Measurements from ENCODE around the gene WDR87. TPM values are rescaled to one million over a fixed set of nuclear protein-coding genes. Genes with fewer than 3 reads are reported as not detected.

Gene WDR87
- total and polyA plus RNA-seq, 2 of the 8 experiments (the other 6 are each of a cell fraction or from before 2014, with no cell fraction given): not detected

DNA sequence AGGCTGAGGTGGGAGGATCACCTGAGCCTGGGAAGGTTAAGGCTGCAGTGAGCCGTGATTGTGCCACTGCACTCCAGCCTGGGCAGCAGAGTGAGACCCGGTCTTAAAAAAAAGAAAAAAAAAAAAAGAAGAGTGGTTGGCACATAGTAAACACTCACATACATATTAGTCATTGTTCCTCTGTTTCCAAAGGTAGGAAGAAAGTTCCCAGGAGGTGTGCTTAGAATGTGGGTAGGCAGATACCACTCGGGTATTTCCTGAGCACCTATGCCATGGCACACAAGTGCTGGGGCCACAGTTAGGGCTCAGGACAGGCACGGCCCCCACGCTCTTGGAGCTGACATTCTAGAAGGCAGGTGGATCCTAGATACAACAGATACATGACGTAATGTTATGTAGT lies 42.0 kb upstream of the WDR87 start:
- no peak for FAIRE-seq
- no peak overlapping the region for H2AK5ac ChIP-seq (ENCODE audit: low read depth, low read length)
- H4K91ac ChIP-seq (replicated peaks; ENCODE audit: insufficient read length, low read length): no peak overlapping the region
- H3K9ac ChIP-seq (replicated peaks in 1 of 4; ENCODE audit: extremely low read depth in 1 of 4, low read depth in 3 of 4, low read length in 3 of 4): no peak overlapping the region
- no peak overlapping the region for H2BK12ac ChIP-seq (ENCODE audit: low read depth, low read length)
- no peak overlapping the region for H3K14ac ChIP-seq (ENCODE audit: insufficient read length)
- TF ChIP-seq TCF12 (IDR thresholded peaks at IDR 0.05; ENCODE audit: low read depth, low read length) (no peak), BRCA1 (IDR thresholded peaks at IDR 0.05; ENCODE audit: low read depth, low read length) (no peak), RFX5 (IDR thresholded peaks at IDR 0.05; ENCODE audit: borderline replicate concordance, low read depth, low read length) (no peak), SP4 (IDR thresholded peaks at IDR 0.05; ENCODE audit: low read length) (no peak), CREB1 (IDR thresholded peaks at IDR 0.05) (no peak), EP300 (IDR thresholded peaks at IDR 0.05; ENCODE audit: borderline replicate concordance in 1 of 2, low read depth in 2 of 2, low read length in 2 of 2) (no peak), BCL11A (IDR thresholded peaks at IDR 0.05; ENCODE audit: low read depth in 2 of 2, low read length in 2 of 2) (no peak), CHD2 (IDR thresholded peaks at IDR 0.05; ENCODE audit: low read length) (no peak)
- peaks cover 0 to 2% (median 0%) of the 10 kb centered on the region in 4 experiments; a peak in 1 of 8 replicates for H3K36me3 ChIP-seq (ENCODE audit: control insufficient read depth in 2 of 4, insufficient read depth in 4 of 4, low read length in 3 of 4)
- no peak overlapping the region for H2BK120ac ChIP-seq (replicated peaks; ENCODE audit: low read depth, low read length)
- H2BK5ac ChIP-seq (ENCODE audit: low read depth, low read length): no peak overlapping the region
- no peak overlapping the region for H4K5ac ChIP-seq (ENCODE audit: insufficient read length, low read depth, low read length)
- no peak overlapping the region for H3K18ac ChIP-seq (ENCODE audit: extremely low read depth, low read length)
- H3K56ac ChIP-seq (replicated peaks; ENCODE audit: insufficient read length, low read depth, low read length): no peak overlapping the region
- H3K4me1 ChIP-seq (replicated peaks in 1 of 4; ENCODE audit: control insufficient read depth in 3 of 4, insufficient read depth in 4 of 4, low read length in 3 of 4): peaks cover 0 to 8% (median 4%) of the 10 kb centered on the region in 4 experiments; a peak in 4 of 7 replicates
- no peak overlapping the region for H2BK15ac ChIP-seq (ENCODE audit: low read length)
- 93% methylated on average over 5 of the region's 6 CpGs; no CpG with 5 or more reads in 1 of the 2 experiments for WGBS, 2 experiments (ENCODE audit: extremely low coverage in 1 of 2, insufficient coverage in 1 of 2, insufficient read length in 1 of 2, insufficient replicate concordance in 2 of 2, low coverage in 1 of 2, low lambda C conversion rate in 2 of 2, missing lambda C conversion rate in 1 of 2)
- H3K4me2 ChIP-seq (ENCODE audit: insufficient read depth in 1 of 2, low read depth in 2 of 2, low read length in 2 of 2): no peak overlapping the region
- CTCF ChIA-PET (ENCODE audit: partially characterized antibody): interaction anchor here (0.7 kb wide), 1 partner anchor 61 kb away, joined by 3 read pairs; no protein-coding TSS in a partner anchor
- peaks cover 0 to 62% of the 10 kb centered on the region in 2 experiments; a peak in 3 of 4 replicates for H3K79me2 ChIP-seq (ENCODE audit: control insufficient read depth in 1 of 2, insufficient read depth in 2 of 2, low read length in 2 of 2)
- no peak overlapping the region for H4K8ac ChIP-seq (ENCODE audit: extremely low read depth, insufficient read depth, low read length)
- H3K4me3 ChIP-seq (ENCODE audit: extremely low read depth in 1 of 4, insufficient read depth in 2 of 4, low read depth in 3 of 4, low read length in 4 of 4): no peak overlapping the region
- no peak for DNase-seq (ENCODE audit: low read depth in 1 of 2, low spot score in 2 of 2)
- H3K4ac ChIP-seq (replicated peaks; ENCODE audit: insufficient read length, low read depth, low read length): no peak overlapping the region
- no peaks in the 10 kb centered on the region for H3K23me2 ChIP-seq (ENCODE audit: low read depth, low read length)
- no peaks in the 10 kb centered on the region for H3K9me3 ChIP-seq (ENCODE audit: insufficient read depth in 2 of 2, low read depth in 1 of 2, low read length in 1 of 2)
- no peak overlapping the region for H2AFZ ChIP-seq (ENCODE audit: low read length)
- H3K27me3 ChIP-seq (replicated peaks in 1 of 4; ENCODE audit: control insufficient read depth in 3 of 4, extremely low read depth in 1 of 4, insufficient read depth in 3 of 4, low read length in 3 of 4): no peaks in the 10 kb centered on the region
- peaks cover 0 to 1% of the 10 kb centered on the region in 2 experiments for H4K20me1 ChIP-seq (replicated peaks in 1 of 2; ENCODE audit: control insufficient read depth in 1 of 2, insufficient read depth in 2 of 2, low read length in 2 of 2)
- H3K79me1 ChIP-seq (ENCODE audit: low read depth, low read length): peaks cover 12% of the 10 kb centered on the region
- POLR2A ChIA-PET (ENCODE audit: partially characterized antibody): no interaction called here
- no peak overlapping the region for H3K23ac ChIP-seq (ENCODE audit: insufficient read length)
- H3K27ac ChIP-seq (ENCODE audit: low read depth, low read length): no peak overlapping the region
- no peak overlapping the region for H2BK20ac ChIP-seq (ENCODE audit: low read length)

Measured in H1 (cell line).